H9 (cell line): ENCODE results near the gene INTS15. TPM values are rescaled to one million over a fixed set of nuclear protein-coding genes. Genes with fewer than 3 reads are reported as not detected.

Experiments
- DNase-seq: peaks from one replicate; pipeline ENCODE4 v3.0.0-alpha.2; 2017
- H2AFZ ChIP-seq: one replicate; pipeline ENCODE4 v1.6.1; 2013; ENCODE audit warnings: mild to moderate bottlenecking, low read length, control low read depth, moderate library complexity
- H2AK5ac ChIP-seq: 2 replicates; pipeline ENCODE4 v1.6.1; 2013; ENCODE audit warnings: low read length, control low read depth, mixed read lengths; ENCODE audit not compliant: insufficient read length
- H2BK120ac ChIP-seq: one replicate; pipeline ENCODE4 v1.6.1; 2013; ENCODE audit warnings: low read depth, mild to moderate bottlenecking, low read length, control low read depth, inconsistent platforms; ENCODE audit not compliant: poor library complexity, severe bottlenecking
- H2BK12ac ChIP-seq: 2 replicates; pipeline ENCODE4 v1.6.1; 2013; ENCODE audit warnings: low read length, control low read depth, mixed read lengths, low read depth; ENCODE audit not compliant: insufficient read length
- H2BK15ac ChIP-seq: 2 replicates; pipeline ENCODE4 v1.6.1; 2013; ENCODE audit warnings: low read depth, low read length, control low read depth
- H2BK20ac ChIP-seq: one replicate; pipeline ENCODE4 v1.6.1; 2013; ENCODE audit warnings: low read depth, mild to moderate bottlenecking, low read length, control low read depth, inconsistent platforms; ENCODE audit not compliant: poor library complexity, severe bottlenecking
- H2BK5ac ChIP-seq: 2 replicates; pipeline ENCODE4 v1.6.1; 2013; ENCODE audit warnings: low read length, control low read depth, mixed read lengths; ENCODE audit not compliant: insufficient read length
- H3K14ac ChIP-seq: 2 replicates; pipeline ENCODE4 v1.6.1; 2013; ENCODE audit warnings: low read length, control low read depth; ENCODE audit not compliant: insufficient read depth
- H3K18ac ChIP-seq: 2 replicates; pipeline ENCODE4 v1.6.1; 2013; ENCODE audit warnings: low read depth, mild to moderate bottlenecking, mixed read lengths, low read length, control low read depth; ENCODE audit not compliant: insufficient read length
- H3K23ac ChIP-seq: 2 replicates; pipeline ENCODE4 v1.6.1; 2013; ENCODE audit warnings: low read length, control low read depth, mixed read lengths, low read depth; ENCODE audit not compliant: insufficient read length
- H3K23me2 ChIP-seq: 2 replicates; pipeline ENCODE4 v1.6.1; 2013; ENCODE audit warnings: low read depth, mild to moderate bottlenecking, mixed read lengths, low read length, control low read depth; ENCODE audit not compliant: insufficient read length, poor library complexity, severe bottlenecking
- H3K27ac ChIP-seq: 2 replicates; pipeline ENCODE4 v1.5.1; 2013; ENCODE audit warnings: low read length, control low read depth, mixed read lengths, low read depth; ENCODE audit not compliant: insufficient read length
- H3K27me3 ChIP-seq: 2 replicates; pipeline ENCODE4 v1.6.1; 2013; ENCODE audit warnings: low read length, control low read depth, inconsistent platforms; ENCODE audit not compliant: insufficient read depth
- H3K4ac ChIP-seq: 2 replicates; pipeline ENCODE4 v1.6.1; 2013; ENCODE audit warnings: low read depth, mild to moderate bottlenecking, control low read depth, inconsistent platforms, low read length, moderate library complexity
- H3K4me1 ChIP-seq: 2 replicates; pipeline ENCODE4 v1.6.1; 2013; ENCODE audit warnings: low read length, control low read depth, inconsistent platforms; ENCODE audit not compliant: insufficient read depth
- H3K4me2 ChIP-seq: 2 replicates; pipeline ENCODE4 v1.6.1; 2013; ENCODE audit warnings: low read length, control low read depth, mixed read lengths; ENCODE audit not compliant: insufficient read length, insufficient read depth
- H3K56ac ChIP-seq: 2 replicates; pipeline ENCODE4 v1.6.1; 2013; ENCODE audit warnings: low read depth, mild to moderate bottlenecking, mixed read lengths, low read length, control low read depth; ENCODE audit not compliant: insufficient read length
- H3K79me1 ChIP-seq: 2 replicates; pipeline ENCODE4 v1.6.1; 2013; ENCODE audit warnings: low read depth, mild to moderate bottlenecking, moderate library complexity, low read length, control low read depth, inconsistent platforms; ENCODE audit not compliant: insufficient read depth, poor library complexity, severe bottlenecking
- H3K79me2 ChIP-seq: 2 replicates; pipeline ENCODE4 v1.6.1; 2013; ENCODE audit warnings: low read length, control low read depth, inconsistent platforms; ENCODE audit not compliant: insufficient read depth
- H3K9ac ChIP-seq: 2 replicates; pipeline ENCODE4 v1.6.1; 2013; ENCODE audit warnings: low read length, control low read depth, mixed read lengths; ENCODE audit not compliant: insufficient read length; ENCODE audit errors: extremely low read depth
- H3K9me3 ChIP-seq: one replicate; pipeline ENCODE4 v1.6.1; 2013; ENCODE audit warnings: low read depth, low read length, inconsistent platforms; ENCODE audit not compliant: control insufficient read depth
- H3T11ph ChIP-seq: one replicate; pipeline ENCODE4 v1.6.1; 2013; ENCODE audit warnings: mild to moderate bottlenecking, low read length, control low read depth, inconsistent platforms
- H4K20me1 ChIP-seq: one replicate; pipeline ENCODE4 v1.6.1; 2013; ENCODE audit not compliant: control insufficient read depth, insufficient read length, insufficient read depth
- H4K5ac ChIP-seq: 2 replicates; pipeline ENCODE4 v1.6.1; 2013; ENCODE audit warnings: low read depth, mild to moderate bottlenecking, mixed read lengths, low read length, control low read depth; ENCODE audit not compliant: insufficient read length
- H4K8ac ChIP-seq: replicated peaks from 2 replicates; pipeline ENCODE4 v1.6.1; 2013; ENCODE audit warnings: low read length, control low read depth, mixed read lengths, low read depth; ENCODE audit not compliant: insufficient read length
- H4K91ac ChIP-seq: 2 replicates; pipeline ENCODE4 v1.6.1; 2013; ENCODE audit warnings: low read depth, mild to moderate bottlenecking, moderate library complexity, mixed read lengths, low read length, control low read depth; ENCODE audit not compliant: insufficient read length
- H3K27ac Mint-ChIP-seq, 3 experiments: 2 replicates in 2 of 3; 3 replicates in 1 of 3; pipeline ENCODE4 v1.8.0; 2020 to 2021; ENCODE audit warnings: mixed read lengths in 3 of 3, mild to moderate bottlenecking in 1 of 3, moderate library complexity in 1 of 3
- H3K27me3 Mint-ChIP-seq: 2 replicates; pipeline ENCODE4 v1.8.0; 2021; ENCODE audit warnings: low read depth, mild to moderate bottlenecking, moderate library complexity, mixed read lengths
- H3K36me3 Mint-ChIP-seq, 3 experiments: 2 replicates in 2 of 3; 3 replicates in 1 of 3; pipeline ENCODE4 v1.8.0; 2020 to 2021; ENCODE audit warnings: low read depth in 3 of 3, mixed read lengths in 3 of 3; ENCODE audit not compliant: insufficient read depth in 1 of 3
- H3K4me1 Mint-ChIP-seq, 2 experiments: 2 replicates each; pipeline ENCODE4 v1.8.0; 2020; ENCODE audit warnings: mixed read lengths in 2 of 2
- H3K4me3 Mint-ChIP-seq, 2 experiments: 2 replicates in 1 of 2; 3 replicates in 1 of 2; pipeline ENCODE4 v1.8.0; 2020 to 2021; ENCODE audit warnings: mild to moderate bottlenecking in 2 of 2, mixed read lengths in 2 of 2, moderate library complexity in 1 of 2
- H3K9me3 Mint-ChIP-seq, 2 experiments: 2 replicates in 1 of 2; 3 replicates in 1 of 2; pipeline ENCODE4 v1.8.0; 2020; ENCODE audit warnings: mild to moderate bottlenecking in 2 of 2, mixed read lengths in 2 of 2, moderate library complexity in 1 of 2
- CTCF ChIP-seq: fragments of 200-600 bp; sonication (generic); conservative IDR thresholded peaks from 3 replicates; pipeline ENCODE4 v1.8.0; 2021; ENCODE audit warnings: antibody characterized with exemption, mild to moderate bottlenecking
- WGBS: extraction: QIAGEN DNeasy Blood & Tissue Kit; methylation state at CpG from one replicate; pipeline ENCODE4 v1.1.7; 2013; ENCODE audit warnings: missing lambda C conversion rate, low lambda C conversion rate, mixed read lengths; ENCODE audit not compliant: insufficient read length; ENCODE audit errors: extremely low coverage; 5-methylcytosine and 5-hydroxymethylcytosine counted together
- total RNA-seq: library from RNA; stranded (reverse); gene quantifications from 2 replicates; pipeline ENCODE4 v1.2.1, GENCODE V29; 2021

Gene INTS15
- total RNA-seq, 1 experiment from 2014 or later, result 42.9 TPM

- DNase-seq, result no peak
- Histone ChIP-seq H4K8ac (no peak overlapping the region), H4K5ac (no peak overlapping the region), H4K20me1 (no peaks in the 10 kb centered on the region), H3K56ac (no peak overlapping the region), H3K4ac (no peak overlapping the region), H3K9me3 (no peaks in the 10 kb centered on the region), H3K4me1 (no peaks in the 10 kb centered on the region), H2AK5ac (no peak overlapping the region), H2BK120ac (no peak overlapping the region), H3K23me2 (no peaks in the 10 kb centered on the region), H3K79me2 (no peaks in the 10 kb centered on the region), H3K27ac (no peak overlapping the region), H3K27me3 (no peaks in the 10 kb centered on the region), H3K14ac (no peak overlapping the region), H2BK15ac (no peak overlapping the region), H2AFZ (no peak overlapping the region), H3T11ph (no peak overlapping the region), H4K91ac (no peak overlapping the region), H3K23ac (no peak overlapping the region), H3K79me1 (no peaks in the 10 kb centered on the region), H2BK20ac (no peak overlapping the region), H3K4me2 (no peak overlapping the region), H3K9ac (no peak overlapping the region), H2BK12ac (no peak overlapping the region), H3K18ac (no peak overlapping the region), H2BK5ac (no peak overlapping the region)
- Mint-ChIP-seq H3K27me3 (no peaks in the 10 kb centered on the region), H3K4me3 (no peak overlapping the region), H3K36me3 (peaks cover 15 to 26% (median 20%) of the 10 kb centered on the region in 3 experiments), H3K9me3 (peaks cover 0 to 4% of the 10 kb centered on the region in 2 experiments; a peak in 3 of 5 replicates), H3K4me1 (peaks cover 9 to 12% of the 10 kb centered on the region in 2 experiments), H3K27ac (no peak overlapping the region)
- WGBS, result no CpG with 5 or more reads among the region's 94 CpGs
- TF ChIP-seq CTCF, result no peak
These were observed 64.5 kb downstream of the INTS15 start for GRCh38 chr7:6654113-6654841.
